HepG2 (cell line): ENCODE measurements around the gene UBE2B. TPM values are rescaled to one million over a fixed set of nuclear protein-coding genes. Genes with fewer than 3 reads are reported as not detected.

ENCODE experiments used
- polyA plus RNA-seq, 8 experiments: library from polyadenylated mRNA; depleted of rRNA in 3 of 8; stranded (reverse) in 7 of 8; unstranded in 1 of 8; fragments of >200 nt; fragmentation: Illumina TruSeq in 4 of 8; extraction: Trizol in 4 of 8; gene quantifications; 2 replicates each; pipeline versions ENCODE4 v1.2.1 to v1.2.3, GENCODE V29; 2011 to 2016; ENCODE audit warnings: low read depth in 4 of 8, missing spikeins in 1 of 8, mixed read lengths in 1 of 8; ENCODE audit not compliant: insufficient read depth in 1 of 8
- total RNA-seq, 5 experiments: library from RNA; depleted of rRNA; stranded (reverse); fragments of >200 nt; fragmentation: Illumina TruSeq; extraction: Trizol; gene quantifications; 2 replicates each; pipeline ENCODE4 v1.2.3, GENCODE V29; 2016; ENCODE audit warnings: low read depth in 1 of 5

Gene UBE2B
- total and polyA plus RNA-seq, 2 of the 13 experiments (the other 11 are each of a cell fraction or from before 2014, with no cell fraction given) = 25.2 to 56.0 TPM

Other genes with a start within 250 kb of the UBE2B start
- 340 and 507 TPM in 2 replicates for gene SKP1, start 194.6 kb upstream of the UBE2B start, total RNA-seq (2016; rRNA removed; fragmentation: Illumina TruSeq; extraction: Trizol)
- gene SKP1, start 194.6 kb upstream of the UBE2B start, polyA plus RNA-seq (2011; rRNA removed) = 93.6 and 134 TPM in 2 replicates
- gene PPP2CA, start 145.5 kb upstream of the UBE2B start, total RNA-seq (2016; rRNA removed; fragmentation: Illumina TruSeq; extraction: Trizol) = 171 and 233 TPM in 2 replicates
- gene PPP2CA, start 145.5 kb upstream of the UBE2B start, polyA plus RNA-seq (2011; rRNA removed) = 58.8 and 82.4 TPM in 2 replicates
- 2.2 and 4.5 TPM in 2 replicates for gene CDKL3, start 4.4 kb upstream of the UBE2B start, total RNA-seq (2016; rRNA removed; fragmentation: Illumina TruSeq; extraction: Trizol)
- gene CDKL3, start 4.4 kb upstream of the UBE2B start, polyA plus RNA-seq (2011; rRNA removed) = 4.1 and 4.3 TPM in 2 replicates
- 46.5 and 51.2 TPM in 2 replicates for gene CDKN2AIPNL, start 40.3 kb downstream of the UBE2B start, total RNA-seq (2016; rRNA removed; fragmentation: Illumina TruSeq; extraction: Trizol)
- gene CDKN2AIPNL, start 40.3 kb downstream of the UBE2B start, polyA plus RNA-seq (2011; rRNA removed) = 13.5 and 17.4 TPM in 2 replicates
- gene JADE2, start 154.1 kb downstream of the UBE2B start, total RNA-seq (2016; rRNA removed; fragmentation: Illumina TruSeq; extraction: Trizol) = 15.1 and 15.6 TPM in 2 replicates
- 7.5 and 9.1 TPM in 2 replicates for gene JADE2, start 154.1 kb downstream of the UBE2B start, polyA plus RNA-seq (2011; rRNA removed)